B cell (primary cell): ENCODE data around the gene MYO18A. TPM values are rescaled to one million over a fixed set of nuclear protein-coding genes. Genes with fewer than 3 reads are reported as not detected.

Experiments
- ATAC-seq: fragments of 200-7000 bp; cut with Tn5 transposase; one replicate; pipeline ENCODE4 v1.10.0; 2021; ENCODE audit warnings: low read depth, mild to moderate bottlenecking, moderate number of reproducible peaks, moderate library complexity
- CTCF ChIA-PET: fragments of 350-600 bp; sonication (Branson Sonifier 250); formaldehyde crosslinking; loops from one replicate; lab custom pipeline; 2021; ENCODE audit warnings: antibody characterized with exemption, inconsistent platforms; lab: Charles Lee
- POLR2A ChIA-PET: fragments of 350-600 bp; sonication (Branson Sonifier 250); formaldehyde crosslinking; loops from one replicate; lab custom pipeline; 2021; ENCODE audit warnings: antibody characterized with exemption; lab: Charles Lee
- DNase-seq: peaks from one replicate; pipeline ENCODE4 v3.0.0; 2013
- H2AFZ ChIP-seq: 2 replicates; pipeline ENCODE4 v1.6.1; 2012; ENCODE audit warnings: mild to moderate bottlenecking, low read depth, low read length; ENCODE audit not compliant: insufficient read depth, poor library complexity, severe bottlenecking
- H3K27ac ChIP-seq, 2 donors: 1 replicate in 1 of 2; 2 replicates in 1 of 2; pipeline ENCODE4 v1.5.1; 2012 to 2013; ENCODE audit warnings: low read length in 2 of 2, mild to moderate bottlenecking in 2 of 2, moderate library complexity in 1 of 2
- H3K27me3 ChIP-seq, 4 experiments: fragments of 200-600 bp in 1 of 4; sonication (generic) in 1 of 4; replicated peaks in 1 of 4; 1 replicate in 2 of 4; 2 replicates in 2 of 4; pipeline versions ENCODE4 v1.6.1 to v1.7.0; 2013 to 2016; ENCODE audit warnings: low read length in 3 of 4, mild to moderate bottlenecking in 2 of 4, mixed read lengths in 1 of 4, moderate library complexity in 1 of 4; ENCODE audit not compliant: insufficient read depth in 4 of 4, control insufficient read depth in 3 of 4; ENCODE audit errors: control extremely low read depth in 1 of 4
- H3K36me3 ChIP-seq, 2 experiments: replicated peaks in 1 of 2; 1 replicate in 1 of 2; 2 replicates in 1 of 2; pipeline versions ENCODE4 v1.6.1 to v1.7.1; 2013; ENCODE audit warnings: low read length in 1 of 2; ENCODE audit not compliant: insufficient read depth in 2 of 2, control insufficient read depth in 1 of 2; ENCODE audit errors: control extremely low read depth in 1 of 2, extremely low read depth in 1 of 2
- H3K4me1 ChIP-seq, 2 donors: fragments of 200-600 bp in 1 of 2; sonication (generic) in 1 of 2; 1 replicate in 1 of 2; 2 replicates in 1 of 2; pipeline versions ENCODE4 v1.5.1 to v1.6.1; 2013 to 2017; ENCODE audit warnings: low read length in 2 of 2; ENCODE audit not compliant: control insufficient read depth in 2 of 2, insufficient read depth in 2 of 2
- H3K4me2 ChIP-seq: replicated peaks from 2 replicates; pipeline ENCODE3; 2012; ENCODE audit warnings: mild to moderate bottlenecking, low read depth, low read length; ENCODE audit not compliant: poor library complexity, severe bottlenecking
- H3K4me3 ChIP-seq, 5 experiments: fragments of 200-600 bp in 1 of 5; sonication (generic) in 1 of 5; 1 replicate in 3 of 5; 2 replicates in 2 of 5; pipeline versions ENCODE4 v1.5.1 to v1.7.0; 2011 to 2016; ENCODE audit warnings: low read length in 4 of 5, mild to moderate bottlenecking in 4 of 5, low read depth in 2 of 5, control low read depth in 1 of 5, moderate library complexity in 1 of 5; ENCODE audit not compliant: insufficient read depth in 1 of 5; ENCODE audit errors: control extremely low read depth in 1 of 5, extremely low read depth in 1 of 5
- H3K79me2 ChIP-seq: fragments of 200-600 bp; sonication (generic); one replicate; pipeline ENCODE4 v1.6.0; 2016; ENCODE audit warnings: low read length; ENCODE audit not compliant: control insufficient read depth, insufficient read depth
- H3K9ac ChIP-seq: fragments of 200-600 bp; sonication (generic); 2 replicates; pipeline ENCODE4 v1.6.1; 2017; ENCODE audit warnings: mild to moderate bottlenecking, low read length, moderate library complexity
- H3K9me3 ChIP-seq, 3 donors: one replicate each; pipeline versions ENCODE4 v1.6.1 to v1.7.1; 2013; ENCODE audit warnings: low read length in 2 of 3; ENCODE audit not compliant: control insufficient read depth in 2 of 3, insufficient read depth in 1 of 3; ENCODE audit errors: control extremely low read depth in 1 of 3
- H4K20me1 ChIP-seq: 2 replicates; pipeline ENCODE4 v1.6.0; 2012; ENCODE audit warnings: mild to moderate bottlenecking, low read length; ENCODE audit not compliant: insufficient read depth, control insufficient read depth, poor library complexity, severe bottlenecking
- H3K27ac Mint-ChIP-seq: one replicate; pipeline ENCODE4 v1.8.0; 2021; ENCODE audit warnings: mixed read lengths
- H3K27me3 Mint-ChIP-seq: one replicate; pipeline ENCODE4 v1.8.0; 2021; ENCODE audit warnings: mixed read lengths
- H3K4me1 Mint-ChIP-seq: one replicate; pipeline ENCODE4 v1.8.0; 2021; ENCODE audit warnings: mixed read lengths
- H3K4me3 Mint-ChIP-seq: one replicate; pipeline ENCODE4 v1.8.0; 2021; ENCODE audit warnings: mixed read lengths
- H3K9me3 Mint-ChIP-seq: one replicate; pipeline ENCODE4 v1.8.0; 2022; ENCODE audit warnings: mixed read lengths; ENCODE audit not compliant: insufficient read depth
- CTCF ChIP-seq: fragments of 200-600 bp; IDR thresholded peaks from one replicate; pipeline ENCODE4 v1.8.0; 2022; ENCODE audit warnings: antibody characterized with exemption, mild to moderate bottlenecking
- EZH2 ChIP-seq: IDR thresholded peaks from 2 replicates; pipeline ENCODE4 v1.6.1; 2012; ENCODE audit warnings: borderline replicate concordance, low read depth, mild to moderate bottlenecking, moderate library complexity, low read length; ENCODE audit not compliant: insufficient read depth, poor library complexity, severe bottlenecking
- WGBS: methylation state at CpG from one replicate; pipeline ENCODE4 v1.1.5; 2013; ENCODE audit warnings: missing lambda C conversion rate; ENCODE audit not compliant: insufficient coverage; 5-methylcytosine and 5-hydroxymethylcytosine counted together
- intact Hi-C: fragments of 100-400 bp; cut with micrococcal nuclease; formaldehyde crosslinking; loops from one replicate; pipeline ENCODE4 v1.10.0; 2022
- polyA plus RNA-seq: library from polyadenylated mRNA; depleted of rRNA; stranded (reverse); fragments of >200 nt; gene quantifications from 2 replicates; pipeline ENCODE4 v1.2.3, GENCODE V29; 2012
- total RNA-seq, 2 donors: library from RNA; stranded (reverse); fragments of 120-200 nt in 1 of 2; gene quantifications; 1 replicate in 1 of 2; 2 replicates in 1 of 2; pipeline versions ENCODE4 v1.2.3 to v1.2.4, GENCODE V29; 2013 to 2022

MYO18A gene
- total and polyA plus RNA-seq, 2 donors (not counting 1 experiment from before 2014, with no cell fraction given): 72.2 to 155 TPM

GRCh38 chr17:29116804-29117753 lies 63.1 kb downstream of the MYO18A start:
- no peak overlapping the region for H3K27ac ChIP-seq
- CTCF ChIA-PET: interaction anchor here (0.8 to 13.9 kb wide), 49 partner anchors 8 to 635 kb away, joined by 3 to 359 read pairs (median 4); partner anchors contain the start of genes MYO18A, SDF2 and SUPT6H
- H3K4me3 ChIP-seq: no peak overlapping the region
- 74% methylated on average over 21 of the region's 26 CpGs for WGBS
- ATAC-seq: peak; percentile 70
- Mint-ChIP-seq H3K27me3 (no peaks in the 10 kb centered on the region), H3K4me3 (no peak overlapping the region), H3K4me1 (peaks cover 5% of the 10 kb centered on the region), H3K9me3 (no peaks in the 10 kb centered on the region), H3K27ac (no peak overlapping the region)
- no peak overlapping the region for H2AFZ ChIP-seq
- peaks cover 42% of the 10 kb centered on the region for H3K79me2 ChIP-seq
- DNase-seq: peak; percentile 77
- peaks cover 0 to 86% of the 10 kb centered on the region in 2 experiments for H3K36me3 ChIP-seq
- peaks cover 0 to 3% (median 0%) of the 10 kb centered on the region in 3 donors for H3K9me3 ChIP-seq
- peaks cover 60% of the 10 kb centered on the region for H4K20me1 ChIP-seq
- no peaks in the 10 kb centered on the region for H3K27me3 ChIP-seq
- POLR2A ChIA-PET: no interaction called here
- intact Hi-C loops: loop anchor here (1.0 to 10.0 kb wide), 4 partner anchors 64 to 472 kb away; partner anchors contain the start of genes BLTP2 and MYO18A
- H3K4me1 ChIP-seq: no peaks in the 10 kb centered on the region
- TF ChIP-seq EZH2: no peak
- peak; percentile 95 for TF ChIP-seq CTCF
- H3K9ac ChIP-seq: no peak overlapping the region
- no peak overlapping the region for H3K4me2 ChIP-seq
